Upper lobe of left lung (tissue), 6 donors: ENCODE data around the gene SNTG2. TPM values are rescaled to one million over a fixed set of nuclear protein-coding genes. Genes with fewer than 3 reads are reported as not detected.

Source experiments
- ATAC-seq, 2 donors: fragments of 200-7000 bp; cut with Tn5 transposase; one replicate each; pipeline ENCODE4 v1.9.1; 2022; ENCODE audit warnings: mild to moderate bottlenecking in 2 of 2, moderate library complexity in 2 of 2; ENCODE audit not compliant: low FRiP score in 2 of 2
- DNase-seq, 2 donors: peaks; one replicate each; pipeline ENCODE4 v3.0.0-alpha.2; 2019 to 2020
- H3K27ac ChIP-seq, 4 donors: fragments of 200-600 bp; sonication (generic); one replicate each; pipeline ENCODE4 v1.5.1; 2016 to 2019
- H3K27me3 ChIP-seq, 4 donors: fragments of 200-600 bp; sonication (generic); one replicate each; pipeline ENCODE4 v1.5.1; 2017 to 2019
- H3K36me3 ChIP-seq, 4 donors: fragments of 200-600 bp; sonication (generic); one replicate each; pipeline ENCODE4 v1.5.1; 2016 to 2019
- H3K4me1 ChIP-seq, 4 donors: fragments of 200-600 bp; sonication (generic); one replicate each; pipeline ENCODE4 v1.5.1; 2018 to 2019
- H3K4me3 ChIP-seq, 4 donors: fragments of 200-600 bp; sonication (generic); one replicate each; pipeline ENCODE4 v1.5.1; 2017 to 2019; ENCODE audit warnings: mild to moderate bottlenecking in 2 of 4, moderate library complexity in 1 of 4
- H3K9me3 ChIP-seq, 4 donors: fragments of 200-600 bp; sonication (generic); one replicate each; pipeline ENCODE4 v1.5.1; 2018 to 2019
- EP300 ChIP-seq, 4 donors: sonication (generic); formaldehyde crosslinking; IDR thresholded peaks; one replicate each; pipeline ENCODE4 v1.5.1; 2017; ENCODE audit warnings: antibody characterized with exemption in 4 of 4, control low read depth in 2 of 4
- POLR2A ChIP-seq, 4 donors: fragments of 450-650 bp; IDR thresholded peaks; one replicate each; pipeline ENCODE4 v1.5.1; 2016 to 2017; ENCODE audit warnings: antibody characterized with exemption in 4 of 4, mild to moderate bottlenecking in 2 of 4
- POLR2AphosphoS5 ChIP-seq, 2 donors: sonication (generic); formaldehyde crosslinking; IDR thresholded peaks; one replicate each; pipeline ENCODE4 v1.5.1; 2017; ENCODE audit warnings: antibody characterized with exemption in 2 of 2
- WGBS, 2 donors: methylation state at CpG; one replicate each; pipeline ENCODE4 v1.1.5; 2017 to 2018; 5-methylcytosine and 5-hydroxymethylcytosine counted together
- total RNA-seq, 6 donors: library from RNA; depleted of rRNA in 4 of 6; stranded (reverse); fragments of >200 nt in 4 of 6; gene quantifications; one replicate each; pipeline versions ENCODE4 v1.1.0 to v1.2.1, GENCODE V29; 2016 to 2021
- TF ChIP-seq, protein P1 (sequence below), 6 experiments: fragments of 450-650 bp in 4 of 6; fragments of 200-600 bp in 2 of 6; sonication (generic) in 2 of 6; IDR thresholded peaks; one replicate each; pipeline ENCODE4 v1.5.1; 2016 to 2019; ENCODE audit warnings: antibody characterized with exemption in 6 of 6
- donor health status: DM: no; HTN: no; CAD: no; lungs with moderate emphysema.
- donor health status: DM: no; HTN: yes; CAD: no; lungs with severe emphysema.

SNTG2 gene
- total RNA-seq, 6 donors from 2014 or later, result 1.1 to 13.6 (median 3.0) TPM

DNA sequence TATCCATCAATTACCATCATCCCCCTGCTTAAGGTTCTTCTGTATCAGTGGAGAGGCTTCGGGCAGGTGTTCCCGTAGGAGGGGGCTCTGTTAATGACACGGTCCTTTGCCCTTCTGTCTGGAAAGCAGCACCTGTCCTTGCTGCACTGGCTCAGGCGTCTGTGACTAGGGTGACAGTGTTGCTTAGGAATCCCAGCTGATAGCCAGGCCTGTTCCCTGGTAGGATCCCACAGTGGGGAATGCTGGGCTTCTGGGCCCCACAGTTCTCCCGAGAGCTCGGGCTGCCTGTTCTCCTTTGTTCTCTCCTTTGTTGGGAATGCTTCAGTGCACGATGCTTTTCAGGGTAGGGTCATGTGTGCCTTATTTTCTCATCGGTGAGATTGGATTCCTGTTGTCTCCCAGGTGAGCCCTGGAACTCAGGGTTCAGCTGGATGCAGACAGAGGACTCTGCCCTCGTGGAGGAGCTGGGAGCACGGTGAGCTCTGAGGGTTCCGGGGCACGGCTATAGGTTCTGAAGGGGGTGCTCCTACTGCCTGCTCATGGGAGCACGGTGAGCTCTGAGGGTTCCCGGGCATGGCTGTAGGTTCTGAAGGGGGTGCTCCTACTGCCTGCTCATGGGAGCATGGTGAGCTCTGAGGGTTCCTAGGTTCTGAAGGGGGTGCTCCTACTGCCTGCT is 9.6 kb downstream of the SNTG2 start:
- no peak for DNase-seq
- H3K36me3 ChIP-seq, result no peaks in the 10 kb centered on the region
- H3K27me3 ChIP-seq, result no peaks in the 10 kb centered on the region
- ATAC-seq, result peak in 1 of 2 donors; percentile 11
- no peaks in the 10 kb centered on the region for H3K9me3 ChIP-seq
- H3K4me1 ChIP-seq, result no peaks in the 10 kb centered on the region
- H3K27ac ChIP-seq, result no peak overlapping the region
- 84 to 90% methylated on average over 10 to 14 of the region's 14 CpGs for WGBS, 2 donors
- no peak for TF ChIP-seq POLR2A (IDR thresholded peaks at IDR 0.05)
- TF ChIP-seq EP300 (IDR thresholded peaks at IDR 0.05), result no peak
- TF ChIP-seq, protein P1, sequence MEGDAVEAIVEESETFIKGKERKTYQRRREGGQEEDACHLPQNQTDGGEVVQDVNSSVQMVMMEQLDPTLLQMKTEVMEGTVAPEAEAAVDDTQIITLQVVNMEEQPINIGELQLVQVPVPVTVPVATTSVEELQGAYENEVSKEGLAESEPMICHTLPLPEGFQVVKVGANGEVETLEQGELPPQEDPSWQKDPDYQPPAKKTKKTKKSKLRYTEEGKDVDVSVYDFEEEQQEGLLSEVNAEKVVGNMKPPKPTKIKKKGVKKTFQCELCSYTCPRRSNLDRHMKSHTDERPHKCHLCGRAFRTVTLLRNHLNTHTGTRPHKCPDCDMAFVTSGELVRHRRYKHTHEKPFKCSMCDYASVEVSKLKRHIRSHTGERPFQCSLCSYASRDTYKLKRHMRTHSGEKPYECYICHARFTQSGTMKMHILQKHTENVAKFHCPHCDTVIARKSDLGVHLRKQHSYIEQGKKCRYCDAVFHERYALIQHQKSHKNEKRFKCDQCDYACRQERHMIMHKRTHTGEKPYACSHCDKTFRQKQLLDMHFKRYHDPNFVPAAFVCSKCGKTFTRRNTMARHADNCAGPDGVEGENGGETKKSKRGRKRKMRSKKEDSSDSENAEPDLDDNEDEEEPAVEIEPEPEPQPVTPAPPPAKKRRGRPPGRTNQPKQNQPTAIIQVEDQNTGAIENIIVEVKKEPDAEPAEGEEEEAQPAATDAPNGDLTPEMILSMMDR (IDR thresholded peaks at IDR 0.05), result no peak
- no peak for TF ChIP-seq POLR2AphosphoS5 (IDR thresholded peaks at IDR 0.05)
- no peak overlapping the region for H3K4me3 ChIP-seq

DNA sequence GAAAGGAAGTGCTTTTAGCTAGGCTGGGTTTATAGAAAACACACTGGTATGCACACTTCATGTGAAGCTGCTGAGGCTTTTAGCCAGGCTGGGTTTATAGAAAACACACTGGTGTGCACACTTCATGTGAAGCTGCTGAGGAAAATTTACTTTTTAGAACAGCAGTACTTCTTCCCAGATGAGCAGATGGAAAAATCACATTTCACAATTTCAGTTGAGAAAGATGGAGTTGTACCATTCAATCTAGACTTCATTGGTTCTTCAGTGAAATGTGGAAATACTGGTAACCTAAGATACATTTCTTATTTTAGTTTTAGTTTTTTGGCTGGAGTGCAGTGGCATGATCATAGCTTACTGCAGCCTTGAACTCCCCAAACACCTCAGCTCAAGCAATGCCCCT is 11.1 kb downstream of the SNTG2 start:
- Histone ChIP-seq H3K27me3 (no peaks in the 10 kb centered on the region), H3K9me3 (no peaks in the 10 kb centered on the region), H3K36me3 (no peaks in the 10 kb centered on the region), H3K4me1 (no peaks in the 10 kb centered on the region), H3K27ac (no peak overlapping the region), H3K4me3 (no peak overlapping the region)
- TF ChIP-seq, protein P1 (IDR thresholded peaks at IDR 0.05), result no peak
- TF ChIP-seq EP300 (IDR thresholded peaks at IDR 0.05) (no peak), POLR2A (IDR thresholded peaks at IDR 0.05) (no peak), POLR2AphosphoS5 (IDR thresholded peaks at IDR 0.05) (no peak)
- no peak for ATAC-seq
- DNase-seq, result no peak

DNA sequence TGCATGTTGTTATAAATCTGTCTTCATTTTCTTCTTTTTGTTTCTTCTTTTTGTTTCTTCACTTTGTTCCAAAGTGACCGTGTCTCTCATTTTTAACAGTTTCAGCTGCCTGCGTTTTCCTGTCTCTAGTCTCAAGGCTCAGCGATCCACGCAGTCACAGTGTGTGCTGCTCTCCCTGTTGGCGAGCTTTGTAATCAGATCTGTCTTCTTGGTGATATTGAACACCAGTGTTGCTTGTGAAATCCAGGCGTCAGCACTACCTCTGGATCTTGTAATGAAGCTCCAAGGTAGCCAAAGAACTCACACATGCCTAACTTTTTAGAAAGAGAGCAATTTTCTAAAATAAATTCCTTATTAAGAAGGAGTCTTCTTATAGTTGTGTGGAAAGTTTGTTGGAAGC is 13.2 kb downstream of the SNTG2 start:
- no peak for TF ChIP-seq POLR2A (IDR thresholded peaks at IDR 0.05)
- TF ChIP-seq POLR2AphosphoS5 (IDR thresholded peaks at IDR 0.05), result no peak
- no peaks in the 10 kb centered on the region for H3K36me3 ChIP-seq
- no peaks in the 10 kb centered on the region for H3K4me1 ChIP-seq
- no peak for DNase-seq
- H3K27ac ChIP-seq, result no peak overlapping the region
- H3K27me3 ChIP-seq, result no peaks in the 10 kb centered on the region
- 81 to 88% methylated on average over 6 of the region's 6 CpGs for WGBS, 2 donors
- H3K4me3 ChIP-seq, result no peak overlapping the region
- H3K9me3 ChIP-seq, result peaks cover 0 to 3% (median under 1%) of the 10 kb centered on the region in 4 donors
- ATAC-seq, result no peak

DNA sequence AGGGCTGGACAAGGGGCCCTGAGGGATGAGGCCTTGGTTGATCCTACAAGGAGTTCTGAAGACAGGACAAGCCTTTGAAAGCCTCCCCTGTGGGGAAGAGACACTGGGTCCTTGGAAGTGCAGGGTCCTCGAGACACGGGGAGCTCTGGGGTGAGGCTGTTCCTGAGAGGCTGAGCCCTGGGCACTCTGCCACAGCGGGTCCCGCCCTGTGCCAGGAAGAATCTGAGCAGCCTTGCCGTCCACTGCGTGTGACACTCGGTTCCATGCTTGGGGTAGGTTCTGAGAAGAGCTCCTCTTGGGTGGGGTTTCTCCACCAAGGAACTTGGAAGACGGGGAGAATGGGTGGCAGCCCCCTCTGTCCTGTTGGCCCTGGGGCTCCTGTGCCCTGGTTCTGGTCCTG is 13.9 kb downstream of the SNTG2 start:
- Histone ChIP-seq H3K27ac (no peak overlapping the region), H3K4me1 (no peaks in the 10 kb centered on the region), H3K27me3 (no peaks in the 10 kb centered on the region), H3K36me3 (no peaks in the 10 kb centered on the region), H3K4me3 (no peak overlapping the region), H3K9me3 (peaks cover 0 to 8% (median 3%) of the 10 kb centered on the region in 4 donors)
- no peak for DNase-seq
- WGBS, 2 donors, result 58 to 76% methylated on average over 4 to 8 of the region's 8 CpGs
- no peak for ATAC-seq
- TF ChIP-seq, protein P1 (IDR thresholded peaks at IDR 0.05), result no peak
- TF ChIP-seq EP300 (IDR thresholded peaks at IDR 0.05) (no peak), POLR2A (IDR thresholded peaks at IDR 0.05) (no peak), POLR2AphosphoS5 (IDR thresholded peaks at IDR 0.05) (no peak)

DNA sequence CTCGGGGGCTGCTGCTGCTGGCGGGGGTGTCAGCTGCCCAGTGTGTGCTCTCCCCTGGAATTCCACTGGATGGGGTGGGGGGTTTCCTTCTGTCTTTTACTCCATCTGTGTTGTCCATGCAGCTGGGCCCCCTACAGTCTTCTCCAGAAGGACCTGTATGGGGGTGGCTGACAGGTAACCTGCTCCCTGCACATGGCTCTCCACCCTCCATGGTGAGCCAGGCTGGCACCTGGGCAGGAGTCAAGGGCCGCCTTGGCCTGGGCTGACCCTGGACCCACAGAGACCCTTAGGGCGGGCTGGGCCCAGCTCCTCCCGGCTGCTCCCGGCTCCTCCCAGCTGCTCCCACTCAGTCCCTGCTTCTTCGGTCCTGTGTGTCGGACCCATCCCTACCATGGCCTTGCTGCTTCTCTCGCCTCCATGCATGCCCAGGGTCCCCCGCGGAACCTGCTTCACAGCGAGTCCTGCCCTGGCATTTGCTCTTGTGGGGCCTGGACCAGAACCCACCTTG is 15.0 kb downstream of the SNTG2 start:
- H3K4me1 ChIP-seq, result no peaks in the 10 kb centered on the region
- H3K4me3 ChIP-seq, result no peak overlapping the region
- DNase-seq, result peak in 1 of 2 donors; percentile 61
- peaks cover 0 to 8% (median 3%) of the 10 kb centered on the region in 4 donors for H3K9me3 ChIP-seq
- H3K27ac ChIP-seq, result no peak overlapping the region
- no peaks in the 10 kb centered on the region for H3K36me3 ChIP-seq
- no peaks in the 10 kb centered on the region for H3K27me3 ChIP-seq
- ATAC-seq, result peak; percentile 35 to 51
- WGBS, 2 donors, result 90 to 96% methylated on average over 10 to 11 of the region's 12 CpGs
- no peak for TF ChIP-seq POLR2AphosphoS5 (IDR thresholded peaks at IDR 0.05)
- no peak for TF ChIP-seq POLR2A (IDR thresholded peaks at IDR 0.05)
- no peak for TF ChIP-seq EP300 (IDR thresholded peaks at IDR 0.05)
- TF ChIP-seq, protein P1 (IDR thresholded peaks at IDR 0.05), result no peak
